Measurements from ENCODE around the gene STRIP2.
A peak's percentile ranks its signal among the peaks of the same experiment; 100 is the strongest.
"Not testable (repeated sequence)": the region's sequence is repeated elsewhere in the genome, so short reads cannot be mapped to it uniquely, and the experiment has no call there.

The STRIP2 gene, protein sequence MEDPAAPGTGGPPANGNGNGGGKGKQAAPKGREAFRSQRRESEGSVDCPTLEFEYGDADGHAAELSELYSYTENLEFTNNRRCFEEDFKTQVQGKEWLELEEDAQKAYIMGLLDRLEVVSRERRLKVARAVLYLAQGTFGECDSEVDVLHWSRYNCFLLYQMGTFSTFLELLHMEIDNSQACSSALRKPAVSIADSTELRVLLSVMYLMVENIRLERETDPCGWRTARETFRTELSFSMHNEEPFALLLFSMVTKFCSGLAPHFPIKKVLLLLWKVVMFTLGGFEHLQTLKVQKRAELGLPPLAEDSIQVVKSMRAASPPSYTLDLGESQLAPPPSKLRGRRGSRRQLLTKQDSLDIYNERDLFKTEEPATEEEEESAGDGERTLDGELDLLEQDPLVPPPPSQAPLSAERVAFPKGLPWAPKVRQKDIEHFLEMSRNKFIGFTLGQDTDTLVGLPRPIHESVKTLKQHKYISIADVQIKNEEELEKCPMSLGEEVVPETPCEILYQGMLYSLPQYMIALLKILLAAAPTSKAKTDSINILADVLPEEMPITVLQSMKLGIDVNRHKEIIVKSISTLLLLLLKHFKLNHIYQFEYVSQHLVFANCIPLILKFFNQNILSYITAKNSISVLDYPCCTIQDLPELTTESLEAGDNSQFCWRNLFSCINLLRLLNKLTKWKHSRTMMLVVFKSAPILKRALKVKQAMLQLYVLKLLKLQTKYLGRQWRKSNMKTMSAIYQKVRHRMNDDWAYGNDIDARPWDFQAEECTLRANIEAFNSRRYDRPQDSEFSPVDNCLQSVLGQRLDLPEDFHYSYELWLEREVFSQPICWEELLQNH

GRCh38 chr7:129433847-129434674, at the start of gene STRIP2:
Gene STRIP2, plus strand, starts transcription at chr7:129434432. Its CDS starts 41 bp downstream, at chr7:129434473.
- DNase-seq (ENCODE audit: low read depth in 3 of 3): peak; percentile 84 to 96 (median 89)

GRCh38 chr7:129385116-129385515, 49.1 kb upstream of the STRIP2 start:
- no peak for DNase-seq (ENCODE audit: low read depth in 3 of 3)

DNA sequence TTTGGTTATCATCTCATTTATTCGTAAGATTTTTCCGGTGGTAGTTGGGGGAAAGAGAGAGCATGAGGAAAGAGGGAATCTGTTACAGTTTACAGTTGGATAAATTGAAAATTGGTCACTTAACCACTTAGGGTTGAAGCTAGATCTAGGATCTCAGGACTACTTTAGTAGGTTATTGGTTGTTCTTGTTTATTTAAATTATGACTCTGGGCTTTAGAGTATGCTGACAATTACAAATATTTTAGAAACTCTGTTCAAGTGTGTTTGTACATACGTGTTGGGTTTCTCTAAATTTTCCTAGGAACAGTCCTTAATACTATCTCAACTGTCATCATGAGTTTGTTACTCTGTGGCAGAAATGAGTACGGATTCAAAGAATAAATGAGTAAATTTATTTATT, 48.6 kb upstream of the STRIP2 start:
- no peak for DNase-seq (ENCODE audit: low read depth in 3 of 3)

GRCh38 chr7:129386506-129386905, 47.7 kb upstream of the STRIP2 start:
- DNase-seq (ENCODE audit: low read depth in 3 of 3): no peak

DNA sequence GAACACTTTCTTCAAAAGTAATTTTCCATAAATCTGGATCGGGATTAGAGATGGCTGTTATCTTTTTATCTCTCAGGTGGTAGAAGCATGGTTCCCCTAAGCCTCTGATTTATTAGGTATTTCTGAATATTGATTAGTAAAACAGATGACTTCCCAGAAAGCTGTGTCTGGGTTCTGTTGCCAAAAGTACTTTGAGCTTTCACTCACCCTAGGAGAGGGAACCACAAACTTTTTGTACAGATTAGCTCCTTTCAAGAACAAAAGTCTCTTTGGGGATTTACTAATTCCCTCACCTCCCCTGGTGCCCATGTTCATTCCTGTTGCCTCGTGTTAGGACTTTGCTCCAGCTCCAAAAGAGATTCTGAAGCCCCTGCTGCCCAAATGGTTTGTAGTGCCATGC, 46.7 kb upstream of the STRIP2 start:
- no peak for DNase-seq (ENCODE audit: low read depth in 3 of 3)

- DNase-seq (ENCODE audit: low read depth in 3 of 3): no peak
Observed at GRCh38 chr7:129388333-129389098, 45.7 kb upstream of the STRIP2 start.

- DNase-seq (ENCODE audit: low read depth in 3 of 3): no peak
Observed at GRCh38 chr7:129389829-129390228, 44.4 kb upstream of the STRIP2 start.

DNA sequence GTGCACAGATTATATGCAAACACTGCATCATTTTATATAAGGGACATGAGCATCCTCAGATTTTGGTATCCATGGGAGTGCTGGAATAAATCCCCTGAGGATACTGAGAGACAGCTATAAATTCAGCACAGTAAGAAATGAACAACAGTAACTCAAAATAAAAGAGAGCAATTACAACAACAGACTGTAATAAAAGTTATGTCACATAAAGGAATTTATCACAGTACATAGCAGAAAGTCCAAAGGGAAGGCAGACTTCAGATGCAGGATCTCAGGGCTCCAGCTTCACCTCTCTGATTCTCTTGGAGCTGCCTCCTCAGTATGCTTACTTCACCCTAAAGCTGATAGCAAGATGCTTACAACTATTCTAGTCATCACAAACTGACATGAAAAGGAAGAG, 43.9 kb upstream of the STRIP2 start:
- no peak for DNase-seq (ENCODE audit: low read depth in 3 of 3)

GRCh38 chr7:129391546-129392171, 42.6 kb upstream of the STRIP2 start:
- no peak for DNase-seq (ENCODE audit: low read depth in 3 of 3)

DNA sequence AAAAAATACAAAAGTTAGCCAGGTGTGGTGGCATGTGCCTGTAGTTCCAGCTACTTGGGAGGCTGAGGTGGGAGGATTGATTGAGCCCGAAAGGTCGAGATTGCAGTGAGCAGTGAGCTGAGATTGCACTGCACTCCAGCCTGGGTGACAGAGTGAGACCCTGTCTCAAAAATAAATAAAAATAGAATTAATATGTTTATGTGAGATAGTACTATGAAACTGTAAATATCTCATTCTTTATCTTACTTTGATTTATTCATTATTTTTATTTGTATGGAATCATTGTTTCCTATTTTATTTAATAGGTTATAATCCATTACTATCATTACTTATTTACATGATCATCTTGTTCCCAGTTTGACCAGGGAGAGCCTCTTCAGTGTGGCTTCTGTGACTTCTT, 41.0 kb upstream of the STRIP2 start:
- no peak for DNase-seq (ENCODE audit: low read depth in 3 of 3)

GRCh38 chr7:129394101-129394500, 40.1 kb upstream of the STRIP2 start:
- no peak for DNase-seq (ENCODE audit: low read depth in 3 of 3)

DNA sequence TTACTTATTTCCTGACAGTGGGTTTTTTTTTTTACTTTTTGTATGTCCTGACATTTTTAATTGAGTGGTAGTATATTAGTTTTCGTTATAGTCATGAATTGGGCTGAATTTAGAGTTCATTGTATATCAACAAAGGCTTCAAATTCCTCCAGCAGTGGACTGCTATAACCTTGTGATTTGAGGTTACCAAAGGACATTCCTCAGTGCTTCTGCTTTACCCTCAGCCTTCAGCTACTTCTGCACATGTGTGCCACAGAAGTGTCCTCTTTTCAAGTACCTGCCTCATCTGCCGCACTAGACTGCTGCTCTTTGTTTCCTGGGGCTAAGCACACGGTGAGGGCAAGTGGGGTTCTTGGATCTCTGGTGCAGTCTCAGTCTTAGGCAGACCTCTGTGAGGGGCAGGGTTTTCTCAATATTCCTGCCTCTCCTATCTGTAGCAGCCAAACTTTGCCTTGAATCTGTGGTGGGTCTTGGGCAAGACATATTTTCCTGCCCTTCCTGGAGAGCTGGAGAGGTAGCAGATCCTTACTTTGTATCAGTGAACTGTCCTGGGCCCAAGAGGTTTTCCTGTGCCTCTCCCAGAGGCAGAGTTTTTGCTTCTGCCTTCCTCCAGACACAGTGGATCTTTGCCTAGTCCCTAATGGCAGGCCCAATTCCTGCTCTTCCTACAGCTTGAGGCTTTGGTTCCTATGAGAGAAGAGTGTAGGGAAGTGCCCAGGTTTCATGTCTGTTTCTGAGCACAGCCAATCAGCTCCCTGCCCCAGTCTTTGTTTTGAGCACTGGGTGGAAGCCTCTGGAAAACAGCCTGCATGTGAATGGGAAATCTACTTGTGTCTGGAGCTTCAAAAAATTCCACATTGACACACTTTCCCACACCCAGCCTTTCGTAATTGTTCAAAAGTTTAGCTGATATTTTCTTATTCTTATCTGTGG, 39.0 kb upstream of the STRIP2 start:
- DNase-seq (ENCODE audit: low read depth in 3 of 3): no peak

- DNase-seq (ENCODE audit: low read depth in 3 of 3): no peak
Observed at GRCh38 chr7:129401228-129401966, 32.8 kb upstream of the STRIP2 start.

DNA sequence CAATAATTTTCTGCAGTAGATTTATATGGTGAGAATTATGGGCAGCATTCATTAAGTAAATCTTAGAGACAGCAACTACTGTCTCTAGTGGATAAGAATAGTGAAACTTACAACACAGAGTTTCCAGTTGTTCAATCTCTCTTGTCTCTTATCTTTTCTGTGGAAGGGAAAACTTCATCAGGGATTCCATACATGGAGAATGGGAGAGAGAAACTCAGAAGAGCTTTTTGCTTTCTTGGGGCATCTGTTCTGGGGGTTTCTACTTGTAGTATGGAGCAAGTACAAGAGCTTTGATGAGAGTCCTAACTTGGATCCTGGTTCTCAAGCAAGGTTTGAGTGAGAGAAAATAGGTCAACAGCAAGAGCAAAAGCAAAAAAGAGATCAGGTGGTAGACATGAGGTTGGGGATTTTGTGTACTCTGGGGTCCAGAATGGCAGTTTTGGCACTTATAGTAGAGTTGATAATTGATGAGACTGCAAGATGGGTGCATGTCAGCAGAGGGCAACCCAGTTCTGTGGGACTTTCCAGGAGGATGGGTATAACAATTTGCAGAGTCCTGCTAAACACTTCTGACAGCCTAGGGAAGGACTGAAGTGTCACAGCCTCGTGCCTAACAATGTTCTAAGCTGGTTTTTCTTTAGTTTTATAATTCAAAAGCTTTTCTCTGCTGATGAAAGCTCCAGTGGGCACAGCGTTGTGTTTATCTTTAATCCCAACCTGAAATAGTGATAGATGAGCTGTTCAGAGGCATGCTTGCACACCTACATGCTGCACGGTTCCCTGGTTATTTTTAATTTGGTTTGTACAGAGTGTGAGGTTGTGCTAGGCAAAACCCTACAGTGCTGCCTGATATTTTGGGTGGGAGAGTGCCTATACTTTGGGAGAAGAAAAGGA, 32.0 kb upstream of the STRIP2 start:
- peak in 2 of 3 donors; percentile 2 to 9 for DNase-seq (ENCODE audit: low read depth in 3 of 3)

- DNase-seq (ENCODE audit: low read depth in 3 of 3): no peak
Observed at GRCh38 chr7:129405527-129405926, 28.7 kb upstream of the STRIP2 start.

DNA sequence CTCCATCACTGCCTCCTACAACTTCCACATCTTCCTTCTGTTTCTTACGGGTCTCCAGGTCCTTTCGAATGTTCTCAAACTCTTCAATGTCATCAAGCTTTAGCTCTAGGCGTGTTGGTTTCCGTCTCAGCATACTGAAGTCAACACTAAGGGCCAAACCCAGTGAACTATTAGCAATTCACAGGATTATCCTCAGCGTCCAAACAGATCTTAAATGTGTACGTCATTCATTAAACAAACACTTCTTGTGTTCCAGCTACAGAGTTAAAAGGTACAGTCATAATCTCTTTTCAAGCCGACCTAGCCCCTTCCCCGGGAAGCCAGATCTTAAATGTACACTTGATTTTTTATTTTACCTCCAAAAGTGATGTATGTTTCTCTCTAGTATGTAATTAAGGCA, 24.0 kb upstream of the STRIP2 start:
- DNase-seq (ENCODE audit: low read depth in 3 of 3): not testable (repeated sequence)

- no peak for DNase-seq (ENCODE audit: low read depth in 3 of 3)
Observed at GRCh38 chr7:129412501-129412900, 21.7 kb upstream of the STRIP2 start.

GRCh38 chr7:129417073-129417472, 17.2 kb upstream of the STRIP2 start:
- no peak for DNase-seq (ENCODE audit: low read depth in 3 of 3)
